ENCODE results near the gene WWTR1.

DNA sequence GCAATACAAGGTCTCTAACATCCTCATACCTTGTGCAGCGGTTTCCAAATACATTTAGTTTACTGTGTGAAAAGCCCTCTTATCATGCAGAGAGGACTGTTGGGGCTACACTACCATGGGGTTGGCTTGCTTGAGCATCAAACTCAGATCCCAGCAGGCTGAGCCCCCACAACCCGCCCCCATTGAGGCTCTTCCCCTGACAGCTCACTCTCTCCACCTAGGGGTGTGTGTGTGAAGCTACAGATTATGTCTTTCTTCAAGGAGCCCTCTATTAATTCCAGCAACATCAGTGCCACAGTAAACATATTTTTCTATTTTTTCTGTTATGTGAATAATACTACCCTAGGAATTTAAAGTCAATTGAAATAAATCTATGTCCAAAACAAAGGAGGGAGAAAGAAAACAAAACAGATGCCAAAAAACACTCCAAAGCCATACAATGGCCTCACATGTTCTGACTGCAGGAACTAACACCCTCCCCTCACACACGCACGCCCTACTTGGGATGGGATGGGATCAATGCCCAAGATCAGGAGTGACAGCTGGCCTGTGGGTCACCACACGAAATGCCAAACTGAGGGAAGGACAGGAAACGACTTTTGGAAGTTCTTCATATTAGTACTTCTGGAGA lies 168.7 kb downstream of the WWTR1 start:
- TF ChIP-seq, protein P1, sequence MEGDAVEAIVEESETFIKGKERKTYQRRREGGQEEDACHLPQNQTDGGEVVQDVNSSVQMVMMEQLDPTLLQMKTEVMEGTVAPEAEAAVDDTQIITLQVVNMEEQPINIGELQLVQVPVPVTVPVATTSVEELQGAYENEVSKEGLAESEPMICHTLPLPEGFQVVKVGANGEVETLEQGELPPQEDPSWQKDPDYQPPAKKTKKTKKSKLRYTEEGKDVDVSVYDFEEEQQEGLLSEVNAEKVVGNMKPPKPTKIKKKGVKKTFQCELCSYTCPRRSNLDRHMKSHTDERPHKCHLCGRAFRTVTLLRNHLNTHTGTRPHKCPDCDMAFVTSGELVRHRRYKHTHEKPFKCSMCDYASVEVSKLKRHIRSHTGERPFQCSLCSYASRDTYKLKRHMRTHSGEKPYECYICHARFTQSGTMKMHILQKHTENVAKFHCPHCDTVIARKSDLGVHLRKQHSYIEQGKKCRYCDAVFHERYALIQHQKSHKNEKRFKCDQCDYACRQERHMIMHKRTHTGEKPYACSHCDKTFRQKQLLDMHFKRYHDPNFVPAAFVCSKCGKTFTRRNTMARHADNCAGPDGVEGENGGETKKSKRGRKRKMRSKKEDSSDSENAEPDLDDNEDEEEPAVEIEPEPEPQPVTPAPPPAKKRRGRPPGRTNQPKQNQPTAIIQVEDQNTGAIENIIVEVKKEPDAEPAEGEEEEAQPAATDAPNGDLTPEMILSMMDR (conservative IDR thresholded peaks at IDR 0.05; ENCODE audit: low read depth, low read length), result peak; percentile 91
- TF ChIP-seq EZH2phosphoT487 (IDR thresholded peaks at IDR 0.05; ENCODE audit: borderline replicate concordance, low read length), result no peak

Measured in PC-3 (cell line).